ENCODE data around the gene RNF220.

GRCh38 chr1:44604157-44604955 is 199.3 kb downstream of the RNF220 start:
- TF ChIP-seq CTCF (conservative IDR thresholded peaks at IDR 0.05; ENCODE audit: low read length) (no peak), EZH2phosphoT487 (IDR thresholded peaks at IDR 0.05; ENCODE audit: borderline replicate concordance) (no peak)
